Hippocampal formation (tissue), 2 donors: ENCODE results near the gene METTL25B.

Experiments used
- DNase-seq, 2 donors: peaks; one replicate each; lab custom pipeline; 2025; lab: John Stamatoyannopoulos, UW

Gene METTL25B

DNA sequence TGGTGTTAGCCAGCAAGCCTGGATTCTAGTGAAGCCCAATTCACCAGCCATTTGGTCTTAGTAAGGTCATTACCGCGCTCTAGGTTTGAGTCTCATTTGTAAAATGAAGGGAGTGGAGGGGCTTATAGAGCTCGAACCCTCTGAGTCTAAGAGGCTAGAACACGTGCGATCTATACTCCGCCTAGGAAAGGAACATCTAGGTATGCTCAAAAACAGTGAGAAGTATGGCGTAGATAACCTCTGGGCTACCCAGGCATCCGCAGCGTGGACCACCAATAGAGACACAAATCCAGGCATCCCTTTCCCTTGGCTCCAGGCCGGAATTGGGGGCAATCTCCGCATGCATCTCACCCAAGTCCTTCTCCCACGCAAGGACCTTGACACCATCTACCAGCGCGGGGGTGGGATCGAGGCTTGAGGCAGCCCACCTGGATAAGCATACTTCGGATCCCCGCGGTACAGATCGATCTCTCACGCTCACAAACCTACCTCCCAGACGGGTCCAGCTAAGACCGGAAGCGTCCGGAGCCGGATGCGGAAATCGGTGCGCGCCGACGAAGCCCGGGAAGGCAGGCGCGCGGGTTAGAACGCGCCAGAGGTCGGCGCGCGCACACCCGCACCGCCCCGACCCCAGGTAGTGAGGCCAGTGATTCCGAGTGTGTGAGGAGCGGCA lies at the start of gene METTL25B:
Gene METTL25B (plus strand): TSS at position 544 of the 673 bp plus-strand sequence. CDS start 636 bp downstream, outside the sequence.
- DNase-seq, result peak; percentile 52 to 82

DNA sequence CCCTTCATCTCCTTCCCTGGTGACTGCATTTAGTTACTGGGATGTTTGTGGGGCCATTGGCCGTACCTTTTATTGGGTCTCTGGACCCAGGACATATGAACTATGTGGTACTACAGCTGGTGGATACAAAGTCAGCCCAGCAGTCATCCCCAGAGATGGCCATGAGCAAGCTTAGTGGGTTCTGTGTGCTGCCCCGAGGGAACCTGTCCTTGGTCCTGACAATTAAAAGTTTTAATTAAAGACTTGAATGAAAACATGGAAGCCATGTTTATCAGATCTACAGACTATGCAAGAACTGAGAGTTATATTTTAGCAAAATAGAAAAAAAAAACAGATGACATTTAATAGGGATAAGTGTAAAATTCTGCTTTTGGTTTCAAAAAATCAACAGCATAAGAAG lies 48.2 kb upstream of the METTL25B start:
- no peak for DNase-seq

DNA sequence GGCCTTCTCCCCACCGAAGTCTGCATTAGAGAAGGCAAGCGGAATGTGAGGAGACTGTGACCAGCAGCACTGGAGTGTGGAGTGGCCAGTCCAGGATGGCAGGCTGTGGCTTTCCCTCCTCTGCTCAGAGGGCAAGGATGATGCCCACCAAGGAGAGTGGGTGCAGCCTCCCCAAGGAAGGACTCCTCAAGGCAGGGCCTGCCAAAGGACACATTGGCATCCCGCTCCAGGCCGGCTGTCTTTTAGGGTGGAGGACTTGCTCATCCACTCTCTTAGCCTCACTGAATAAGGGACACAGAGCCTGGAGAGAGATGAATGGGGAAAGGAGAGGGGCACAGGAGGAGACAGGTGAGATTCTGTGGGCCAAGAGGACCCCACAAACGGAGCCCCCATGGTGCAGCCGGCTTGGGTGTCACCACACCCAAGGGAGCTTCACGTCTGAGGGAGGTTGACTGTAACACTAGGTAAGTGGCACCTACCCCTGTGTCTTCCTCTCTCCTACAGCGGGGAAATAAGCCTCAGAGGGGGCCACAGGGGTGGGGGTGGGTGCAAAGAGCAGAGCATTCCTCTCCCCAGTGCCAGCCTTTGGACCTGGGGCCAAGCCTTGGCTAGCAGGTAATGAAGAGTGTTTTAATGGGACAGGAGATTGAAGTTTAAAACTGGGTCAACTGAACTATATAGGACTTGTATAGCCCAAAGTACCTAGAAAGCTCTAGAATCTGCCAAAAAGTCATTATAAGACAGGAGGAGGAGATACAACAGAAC lies 46.9 kb upstream of the METTL25B start:
- DNase-seq, result no peak

DNA sequence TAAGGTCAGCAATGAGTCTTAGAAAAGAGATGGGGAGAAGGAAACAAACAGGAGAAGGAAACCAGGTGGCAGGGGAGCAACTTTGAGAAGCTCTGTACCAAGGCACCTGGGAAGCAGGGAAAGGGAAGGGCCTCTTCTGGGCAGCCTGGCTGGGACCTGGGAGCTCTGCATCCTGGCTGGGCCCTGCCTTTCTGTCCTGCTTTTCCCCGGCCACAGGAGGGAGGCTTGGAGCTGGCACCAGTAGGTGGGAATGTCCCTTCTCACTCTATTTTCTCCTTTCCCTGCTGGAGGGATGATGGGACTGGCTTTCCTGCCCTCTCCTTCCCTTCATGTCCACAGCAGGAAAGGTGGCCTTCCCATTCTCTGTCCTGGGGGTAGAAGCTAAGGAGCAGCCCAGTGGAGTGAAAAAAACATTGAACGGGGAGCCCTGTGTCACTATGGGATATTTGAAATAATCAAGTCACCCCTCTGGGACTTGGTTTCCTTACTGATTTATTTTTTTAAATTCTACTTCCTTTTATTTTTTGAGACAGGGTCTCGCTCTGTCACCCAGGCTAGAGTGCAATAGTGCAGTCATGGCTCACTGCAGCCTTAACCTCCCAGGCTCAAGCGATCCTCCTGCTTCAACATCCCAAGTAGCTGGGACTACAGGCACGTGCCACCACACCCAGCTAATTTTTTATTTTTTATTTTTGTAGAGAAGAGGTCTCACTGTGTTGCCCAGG lies 45.9 kb upstream of the METTL25B start:
- DNase-seq, result no peak

DNA sequence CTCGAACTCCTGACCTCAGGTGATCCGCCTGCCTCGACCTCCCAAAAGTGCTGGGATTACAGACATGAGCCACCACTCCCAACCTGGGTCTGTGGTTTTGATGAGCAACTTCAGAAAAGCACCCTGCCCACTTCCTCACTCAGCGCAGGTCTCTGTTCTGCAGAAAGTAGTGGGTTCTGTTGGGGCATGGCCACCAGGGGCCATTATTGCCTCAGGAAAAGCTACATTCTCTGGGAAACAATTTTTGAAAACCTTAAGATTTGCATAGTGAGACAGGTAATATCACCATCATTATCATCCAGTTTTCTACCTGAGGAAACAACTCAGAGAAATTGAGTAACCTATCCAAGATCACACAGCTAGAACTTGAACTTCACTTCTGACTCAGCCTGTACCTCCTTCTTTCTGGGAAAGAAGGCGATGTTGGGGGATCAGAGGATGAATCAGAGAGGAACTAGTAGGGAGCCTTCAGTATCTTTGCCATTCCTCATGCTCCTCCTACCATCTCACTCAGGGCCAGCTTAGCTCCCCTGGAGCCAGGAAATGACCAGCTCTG lies 44.0 kb upstream of the METTL25B start:
- DNase-seq, result no peak

DNA sequence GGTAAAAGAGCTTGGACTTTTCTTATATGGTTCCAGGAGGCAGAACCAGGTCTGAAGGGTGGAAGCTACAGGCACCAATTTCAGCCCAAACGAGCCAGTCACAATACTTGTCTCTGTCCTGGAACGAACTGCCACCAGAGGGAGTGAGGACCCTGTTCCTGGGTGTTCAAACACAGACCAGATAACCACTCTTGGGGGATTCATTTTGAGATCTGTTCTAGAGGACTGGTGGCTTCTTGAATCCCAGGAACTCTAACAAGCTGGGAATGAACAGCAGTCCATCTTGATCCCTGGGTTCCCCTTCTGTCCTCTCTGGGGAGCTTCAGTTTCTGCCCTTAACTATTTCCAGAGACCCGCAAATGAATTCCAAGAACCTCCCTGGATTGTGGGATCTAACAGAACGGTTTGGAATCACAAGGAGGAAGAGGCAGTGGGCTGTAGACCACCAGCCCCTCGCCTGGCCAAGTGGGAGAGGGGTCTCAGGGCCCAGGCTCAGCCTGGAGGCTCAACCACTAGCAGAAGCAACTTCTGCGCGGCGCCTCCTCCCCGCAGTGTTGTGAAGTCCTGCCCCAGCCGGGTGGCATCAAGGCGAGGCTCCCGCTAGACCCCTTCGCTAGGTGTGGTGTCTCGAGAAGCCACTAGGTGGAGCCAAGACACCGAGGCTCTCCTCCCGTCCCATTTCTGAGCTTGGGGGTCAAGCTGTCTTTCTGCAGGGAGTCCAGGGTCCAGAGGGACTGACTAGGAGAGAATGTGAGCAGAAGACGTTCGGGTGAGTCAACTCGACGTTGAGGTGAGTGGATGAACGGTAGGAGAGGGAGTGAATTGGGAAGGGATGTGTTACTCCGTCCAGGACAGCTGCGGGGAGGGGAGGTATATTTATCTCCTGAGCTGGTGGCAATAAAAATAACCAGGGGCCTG lies 39.0 kb upstream of the METTL25B start:
- DNase-seq, result peak; percentile 42 to 55

DNA sequence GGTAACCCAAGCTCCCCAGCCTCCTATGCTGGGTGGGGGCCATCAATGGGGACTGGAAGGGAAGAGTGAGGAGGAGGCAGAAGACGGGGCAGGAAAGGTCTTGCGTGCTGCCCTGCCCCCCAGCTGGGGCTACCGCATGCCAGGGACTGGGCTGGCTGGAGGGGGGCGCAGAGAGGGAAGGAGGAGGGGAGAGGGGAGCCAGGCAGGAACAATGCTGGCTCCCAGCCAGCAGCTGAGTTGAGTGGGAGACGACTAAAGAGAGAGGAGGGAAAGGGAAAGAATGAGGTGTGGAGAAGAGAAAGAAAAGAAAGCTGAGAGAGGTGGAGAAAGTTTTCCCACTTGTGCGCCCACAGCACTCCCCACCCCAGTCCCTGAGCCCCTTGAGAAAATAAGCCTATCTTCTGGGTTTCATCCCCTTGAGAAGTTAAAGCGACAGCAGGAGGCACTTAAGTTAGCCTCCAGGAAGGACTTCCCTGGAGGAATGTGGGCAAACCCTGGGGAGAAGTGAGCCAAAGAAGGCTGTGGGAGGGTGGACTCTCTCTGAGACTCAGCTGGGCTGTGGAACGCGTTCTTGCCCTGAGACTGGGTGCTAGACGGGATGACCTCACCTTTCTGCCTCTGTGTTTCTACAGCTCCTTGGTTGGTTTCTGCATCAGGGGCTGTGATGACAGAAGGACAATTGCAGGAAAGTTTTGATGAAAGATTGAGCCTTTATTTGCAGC lies 38.2 kb upstream of the METTL25B start:
- DNase-seq, result no peak

DNA sequence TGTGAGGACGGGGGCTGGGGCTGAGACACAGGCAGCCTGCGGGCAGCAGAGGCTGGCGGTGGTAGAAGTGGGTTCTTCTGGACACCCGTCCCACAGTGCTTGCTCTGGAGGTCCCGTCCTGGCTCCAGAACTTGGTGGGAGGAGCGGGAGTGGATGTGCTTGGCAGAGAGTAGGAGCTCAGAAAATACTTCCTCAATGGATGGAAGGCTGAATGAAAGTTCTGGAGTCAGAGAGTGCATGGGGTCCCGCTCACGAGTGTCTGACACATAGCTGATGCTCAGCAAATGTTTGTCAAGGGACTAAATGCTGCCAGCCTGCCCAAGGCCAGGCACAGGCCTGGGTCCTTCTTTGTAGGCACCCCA lies 37.6 kb upstream of the METTL25B start:
- no peak for DNase-seq

DNA sequence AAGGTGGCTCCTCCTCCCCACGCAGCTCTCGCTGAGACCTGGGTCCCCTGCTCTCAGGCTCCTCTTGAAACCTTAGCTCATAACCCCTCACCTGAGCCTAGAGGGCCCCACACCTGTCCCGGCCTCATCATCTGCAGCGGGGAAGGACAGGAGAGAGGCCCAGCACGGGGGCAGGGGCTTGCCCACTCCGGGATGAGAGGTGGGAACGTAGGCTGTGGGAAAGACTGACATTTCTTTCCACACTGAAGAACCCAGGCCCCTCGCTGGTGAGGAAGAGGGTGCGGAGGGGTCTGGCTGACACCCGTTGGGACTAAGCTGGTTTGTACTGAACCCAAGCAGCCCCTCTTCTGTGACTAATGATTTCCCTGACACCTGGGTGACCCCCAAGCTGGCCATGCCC lies 37.1 kb upstream of the METTL25B start:
- DNase-seq, result no peak

DNA sequence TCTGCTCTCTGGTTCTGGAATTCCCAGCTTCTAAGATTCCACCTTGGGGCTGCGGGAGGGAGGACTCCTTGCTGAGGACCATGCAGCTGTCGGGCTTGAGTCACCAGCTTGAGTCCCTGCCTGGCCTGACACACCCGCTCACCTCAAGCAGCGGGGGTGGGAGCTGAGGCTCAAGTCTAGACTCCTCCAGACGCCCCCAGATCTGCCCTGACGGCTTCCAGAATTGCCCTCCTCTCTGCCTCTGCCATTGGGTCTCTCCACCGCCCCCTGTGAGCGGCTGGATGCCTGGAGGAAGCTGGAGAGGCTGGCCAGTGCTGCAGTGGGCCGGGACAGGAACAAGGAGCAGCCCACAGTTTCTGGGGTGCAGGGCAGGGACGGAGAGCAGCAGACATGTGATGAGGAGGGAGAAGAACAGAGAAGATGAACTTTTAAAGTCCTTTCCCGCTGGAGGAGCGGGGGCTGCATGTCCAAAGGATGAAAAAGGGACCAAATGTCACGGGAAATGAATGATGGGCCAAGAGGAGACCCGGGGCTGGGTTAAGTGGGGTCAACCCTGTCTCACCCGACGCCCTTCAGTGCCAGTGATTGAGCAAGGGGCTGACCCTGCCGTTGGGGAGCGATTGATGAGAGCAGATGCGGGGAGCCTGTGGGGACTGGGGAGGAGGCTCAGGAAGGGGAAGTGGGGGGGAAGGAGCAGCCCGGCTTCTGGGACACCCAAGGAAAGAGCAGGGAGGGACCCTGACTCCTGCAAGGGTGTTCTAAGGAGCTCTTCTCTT lies 36.4 kb upstream of the METTL25B start:
- DNase-seq, result no peak

DNA sequence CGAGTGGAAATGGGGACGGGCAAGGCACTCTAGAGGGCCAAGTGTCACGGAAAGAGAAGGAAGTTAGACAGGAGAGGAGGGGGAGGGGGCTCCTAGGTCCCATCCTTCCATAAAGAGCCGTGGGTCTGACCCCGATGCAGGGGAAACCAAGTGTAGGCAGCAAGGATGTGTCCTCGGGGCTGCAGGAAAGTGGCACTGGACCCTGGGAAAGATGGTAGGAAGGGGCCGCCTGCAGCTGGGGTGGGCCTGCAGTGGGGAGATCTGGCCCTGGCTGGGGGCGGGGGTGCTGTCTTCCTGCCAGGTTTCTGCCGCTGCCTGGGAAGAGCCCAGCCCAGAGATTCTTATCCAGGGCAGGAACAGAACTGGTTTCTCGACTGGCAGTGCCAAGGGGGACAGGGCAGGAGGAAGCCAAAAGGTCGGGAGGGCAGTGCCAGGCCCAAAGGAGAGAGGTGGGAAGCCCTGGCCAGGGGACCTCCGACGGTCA lies 35.8 kb upstream of the METTL25B start:
- DNase-seq, result no peak

DNA sequence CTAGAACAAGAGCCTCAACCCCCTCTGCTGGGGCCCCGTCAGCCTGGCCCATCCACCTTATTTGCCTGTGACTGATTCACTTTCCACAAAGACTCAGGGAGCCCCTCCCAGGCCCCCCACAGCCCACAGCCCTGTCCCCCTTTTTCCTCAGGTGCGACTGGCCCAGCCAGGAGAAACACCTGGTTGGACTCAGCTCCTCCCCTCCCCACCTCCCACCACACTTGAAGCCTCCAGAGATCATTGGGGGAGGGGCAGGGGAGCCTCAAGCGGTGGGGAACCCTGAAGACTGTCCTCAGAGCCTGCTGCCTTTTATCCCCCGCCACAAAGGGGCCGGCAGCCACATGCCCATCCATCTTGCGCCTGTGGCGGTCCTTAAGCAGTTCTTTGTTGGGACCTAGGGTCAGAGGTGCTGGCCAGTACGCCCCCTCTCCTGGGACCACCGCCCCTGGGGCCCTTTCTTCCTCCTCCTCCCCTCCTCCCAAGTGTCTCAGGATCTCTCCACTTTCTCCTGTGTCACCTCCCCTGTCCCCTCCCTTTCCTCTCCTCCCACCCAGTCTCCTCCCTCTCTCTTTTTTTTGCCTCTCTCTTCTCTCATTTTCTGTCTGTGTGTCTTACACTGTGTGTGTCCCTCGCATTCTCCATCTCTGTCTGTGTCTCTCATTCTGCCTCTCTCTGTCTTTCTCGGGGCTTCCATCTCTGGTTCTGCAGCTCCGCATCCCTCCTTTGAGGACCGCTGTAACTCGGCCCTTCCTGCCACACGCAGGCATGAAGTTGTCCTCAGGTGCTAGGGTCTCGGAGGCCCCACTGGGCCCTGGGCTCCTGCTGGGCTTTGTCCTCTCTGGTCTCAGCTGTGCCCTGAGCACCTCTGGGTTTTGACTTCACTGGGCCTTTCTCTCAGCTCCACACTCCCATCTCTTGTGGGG lies 35.1 kb upstream of the METTL25B start:
- DNase-seq, result no peak

DNA sequence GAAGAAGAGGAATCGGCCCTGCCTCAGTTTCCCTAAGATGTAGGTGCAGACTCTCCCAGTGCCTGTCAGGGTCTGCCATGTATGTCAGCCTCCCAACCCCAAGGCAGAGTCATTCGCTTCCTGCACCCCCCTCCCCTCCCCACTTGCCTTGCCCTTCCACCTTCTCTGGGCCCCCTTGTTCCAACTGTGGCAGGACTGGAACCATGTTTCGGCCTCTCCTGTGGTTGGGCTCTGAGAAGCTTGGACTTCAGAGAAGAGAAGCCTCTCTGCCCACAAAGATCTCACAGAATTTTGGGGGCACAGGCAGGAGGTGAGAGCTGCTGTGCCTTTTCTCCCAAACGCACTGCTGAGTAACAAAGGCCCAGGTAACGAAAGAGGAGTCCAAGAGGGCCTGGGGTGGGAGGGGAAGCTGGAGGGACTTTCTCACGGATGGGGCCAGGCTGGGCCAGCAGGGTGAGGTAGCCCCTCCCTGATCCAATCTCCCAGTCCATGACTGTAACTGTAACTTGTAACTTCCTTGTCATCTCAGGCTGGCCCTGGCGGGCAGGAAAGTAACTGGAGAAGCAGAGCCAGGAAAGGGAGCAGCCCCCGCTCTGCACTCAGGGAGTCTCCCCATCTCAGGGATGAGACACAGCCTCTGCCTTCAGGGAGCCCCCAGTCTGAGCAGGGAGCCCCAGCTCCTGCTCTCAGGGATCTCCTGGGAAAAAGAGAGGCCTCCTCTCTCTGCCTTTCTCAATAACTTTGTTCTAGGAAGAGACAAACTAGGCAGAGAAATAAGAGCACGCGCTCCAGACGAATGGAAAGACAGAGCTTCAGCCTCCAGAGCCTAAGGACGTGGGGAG lies 34.2 kb upstream of the METTL25B start:
- DNase-seq, result no peak

DNA sequence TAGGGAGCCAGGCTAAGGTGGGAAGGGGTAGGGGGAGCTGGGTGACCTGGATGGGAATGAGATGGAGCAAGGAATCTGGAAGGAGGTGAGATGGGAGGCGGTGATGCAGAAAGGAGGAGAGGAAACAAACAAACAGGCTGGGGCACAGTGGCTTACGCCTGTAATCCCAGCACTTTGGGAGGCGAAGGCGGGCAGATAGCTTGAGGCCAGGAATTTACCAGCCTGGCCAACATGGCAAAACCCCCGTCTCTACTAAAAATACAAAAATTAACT lies 33.6 kb upstream of the METTL25B start:
- DNase-seq, result no peak

DNA sequence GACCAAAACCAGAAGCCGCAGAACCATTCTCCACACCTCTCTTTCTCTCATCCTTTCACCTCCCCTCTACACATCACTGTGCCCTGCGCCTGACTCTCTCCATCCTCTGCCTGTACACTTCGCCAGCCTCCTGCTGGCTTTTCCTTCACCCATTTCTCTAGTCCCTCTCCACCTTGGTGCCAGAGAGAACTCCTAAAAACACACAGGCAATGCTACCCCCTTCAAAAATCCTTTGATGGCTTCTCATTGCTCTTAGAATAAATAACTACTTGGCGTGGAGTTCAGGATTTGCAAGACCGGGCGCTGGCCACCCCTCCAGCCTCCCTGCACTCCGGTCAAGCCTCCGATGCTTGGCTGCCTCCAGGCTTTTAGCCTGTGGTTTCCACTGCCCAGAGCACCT lies 31.5 kb upstream of the METTL25B start:
- DNase-seq, result no peak

DNA sequence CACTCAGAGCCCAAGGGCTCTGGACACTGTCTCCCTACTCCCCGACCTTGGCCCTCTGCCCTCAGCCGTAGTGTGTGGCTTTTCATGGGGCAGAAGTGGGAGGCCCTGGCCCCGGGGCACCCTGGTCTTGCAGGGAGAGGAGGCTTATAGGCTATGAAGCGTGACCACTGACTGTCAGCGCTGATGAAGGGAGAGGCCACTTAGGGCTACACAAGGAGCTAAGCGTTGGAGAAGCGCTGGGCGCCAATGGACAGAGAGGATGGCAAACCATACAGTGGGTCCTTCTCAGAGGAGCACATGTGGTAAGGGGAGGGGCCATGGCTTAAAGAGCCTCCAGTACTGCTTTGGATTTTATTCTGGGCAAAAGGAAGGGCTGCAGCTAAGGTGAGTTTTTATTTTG lies 30.8 kb upstream of the METTL25B start:
- DNase-seq, result no peak

DNA sequence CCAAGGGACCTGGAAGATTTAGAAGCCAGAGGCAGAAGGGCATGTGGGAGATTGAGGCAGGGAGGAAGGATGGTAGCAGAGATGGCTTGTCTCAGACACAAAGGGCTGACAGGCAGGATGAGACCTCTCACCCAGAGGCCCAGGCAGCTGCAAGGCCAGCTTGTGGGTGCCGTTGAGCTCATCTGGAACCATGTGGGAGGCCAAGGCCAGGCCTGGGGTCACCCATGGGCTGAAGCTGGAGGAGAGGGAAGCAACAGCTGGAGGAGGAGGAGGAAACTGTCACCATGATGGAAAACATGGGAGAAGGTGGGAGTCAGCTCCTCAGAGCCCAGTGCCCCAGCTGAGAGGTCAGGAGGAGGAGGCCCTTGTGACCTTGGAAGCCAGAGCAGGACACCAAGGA lies 29.3 kb upstream of the METTL25B start:
- no peak for DNase-seq
